PFSK-1 (cell line): ENCODE data around the gene TNS1.

ENCODE experiments used
- FOXP2 ChIP-seq: optimal IDR thresholded peaks from 2 replicates; pipeline ENCODE3; 2011; ENCODE audit warnings: borderline replicate concordance, control low read depth, inconsistent platforms; ENCODE audit not compliant: insufficient read depth; ENCODE audit errors: extremely low read length, extremely low read depth
- POLR2AphosphoS5 ChIP-seq: IDR thresholded peaks from 2 replicates; pipeline ENCODE4 v1.6.1; 2012; ENCODE audit warnings: low read depth, mild to moderate bottlenecking, control low read depth, low read length, moderate library complexity
- REST ChIP-seq, 2 experiments: IDR thresholded peaks; 2 replicates each; pipeline versions ENCODE4 v1.6.1 to v1.8.0; 2011 to 2012; ENCODE audit warnings: low read depth in 2 of 2, low read length in 2 of 2, control low read depth in 1 of 2, inconsistent platforms in 1 of 2, mild to moderate bottlenecking in 1 of 2, moderate library complexity in 1 of 2; ENCODE audit not compliant: insufficient read depth in 1 of 2
- SIN3A ChIP-seq: IDR thresholded peaks from 2 replicates; pipeline ENCODE4 v1.6.1; 2012; ENCODE audit warnings: mild to moderate bottlenecking, low read length, moderate library complexity, borderline replicate concordance; ENCODE audit not compliant: insufficient read depth
- TAF1 ChIP-seq: IDR thresholded peaks from 2 replicates; pipeline ENCODE4 v1.6.1; 2012; ENCODE audit warnings: low read length, control low read depth, borderline replicate concordance; ENCODE audit not compliant: insufficient read depth

TNS1 gene

GRCh38 chr2:217784996-217785543 lies 217.7 kb downstream of the TNS1 start:
- TF ChIP-seq SIN3A (no peak), POLR2AphosphoS5 (no peak), FOXP2 (no peak), TAF1 (no peak), REST (IDR thresholded peaks at IDR 0.05; ENCODE audit: insufficient read depth in 1 of 2, low read depth in 2 of 2, low read length in 2 of 2) (no peak)

GRCh38 chr2:217783243-217783642 lies 219.6 kb downstream of the TNS1 start:
- TF ChIP-seq POLR2AphosphoS5 (no peak), SIN3A (no peak), TAF1 (no peak), FOXP2 (no peak), REST (IDR thresholded peaks at IDR 0.05; ENCODE audit: insufficient read depth in 1 of 2, low read depth in 2 of 2, low read length in 2 of 2) (no peak)

- TF ChIP-seq SIN3A (no peak), TAF1 (no peak), REST (IDR thresholded peaks at IDR 0.05; ENCODE audit: insufficient read depth in 1 of 2, low read depth in 2 of 2, low read length in 2 of 2) (no peak), FOXP2 (no peak), POLR2AphosphoS5 (no peak)
Observed at GRCh38 chr2:217777906-217778305, 224.9 kb downstream of the TNS1 start.

GRCh38 chr2:217776631-217777030 lies 226.2 kb downstream of the TNS1 start:
- TF ChIP-seq FOXP2 (no peak), POLR2AphosphoS5 (no peak), REST (IDR thresholded peaks at IDR 0.05; ENCODE audit: insufficient read depth in 1 of 2, low read depth in 2 of 2, low read length in 2 of 2) (no peak), TAF1 (no peak), SIN3A (no peak)

- no peak for TF ChIP-seq FOXP2
- no peak for TF ChIP-seq REST (IDR thresholded peaks at IDR 0.05; ENCODE audit: insufficient read depth in 1 of 2, low read depth in 2 of 2, low read length in 2 of 2)
- TF ChIP-seq TAF1: no peak
- TF ChIP-seq SIN3A: no peak
- no peak for TF ChIP-seq POLR2AphosphoS5
Observed at GRCh38 chr2:217775920-217776503, 226.8 kb downstream of the TNS1 start.
